ENCODE measurements around the gene AGPS. TPM values are rescaled to one million over a fixed set of nuclear protein-coding genes. Genes with fewer than 3 reads are reported as not detected.

Gene AGPS
- total and polyA plus RNA-seq, 10 of the 15 experiments (the other 5 are each of a cell fraction or from before 2014, with no cell fraction given), result 7.9 to 54.2 (median 38.7) TPM

GRCh38 chr2:177587371-177587770 lies 194.8 kb downstream of the AGPS start (continued):
- TF ChIP-seq USF1 (IDR thresholded peaks at IDR 0.05; ENCODE audit: borderline replicate concordance, extremely low read length, insufficient read depth, low read depth, low read length) (no peak), TARDBP (IDR thresholded peaks at IDR 0.05; ENCODE audit: borderline replicate concordance) (no peak)

- ATAC-seq, result no peak
- ChIA-PET SMC1A (ENCODE audit: uncharacterized antibody, unreplicated experiment) (interaction anchor here (1.1 to 1.2 kb wide), 2 partner anchors 46 to 98 kb away, joined by 3 read pairs; no protein-coding TSS in a partner anchor), CTCF (interaction anchor here (1.0 kb wide), 1 partner anchor 423 kb away, joined by 3 read pairs; no protein-coding TSS in a partner anchor), RAD21 (ENCODE audit: unreplicated experiment) (no interaction called here), POLR2A (no interaction called here)
- Histone ChIP-seq H3K4me2 (ENCODE audit: control insufficient read depth, insufficient read depth) (no peak overlapping the region), H3K9me3 (replicated peaks; ENCODE audit: control insufficient read depth, insufficient read depth, low read length) (no peaks in the 10 kb centered on the region), H3K27me3 (replicated peaks in 1 of 2; ENCODE audit: control insufficient read depth in 2 of 2, insufficient read depth in 2 of 2, low read length in 1 of 2) (no peaks in the 10 kb centered on the region; a peak in 1 of 4 replicates), H3K9ac (ENCODE audit: control insufficient read depth, insufficient read depth, low read length) (no peak overlapping the region), H2AFZ (ENCODE audit: control insufficient read depth, low read depth, low read length) (no peak overlapping the region), H3K79me2 (ENCODE audit: control insufficient read depth, insufficient read depth, low read length) (no peaks in the 10 kb centered on the region), H3K4me1 (ENCODE audit: control insufficient read depth, insufficient read depth, low read length) (no peaks in the 10 kb centered on the region), H3K36me3 (ENCODE audit: control insufficient read depth in 2 of 2, insufficient read depth in 2 of 2, low read length in 1 of 2) (no peaks in the 10 kb centered on the region), H4K20me1 (ENCODE audit: control insufficient read depth, insufficient read depth) (no peaks in the 10 kb centered on the region), H3K4me3 (no peak overlapping the region), H3K27ac (ENCODE audit: control insufficient read depth, insufficient read depth) (no peak overlapping the region)
- FAIRE-seq, result no peak
- TF ChIP-seq RB1 (IDR thresholded peaks at IDR 0.05; ENCODE audit: borderline replicate concordance) (no peak), YY1 (IDR thresholded peaks at IDR 0.05; ENCODE audit: low read depth, low read length) (no peak), TAF1 (IDR thresholded peaks at IDR 0.05; ENCODE audit: borderline replicate concordance, low read depth, low read length) (no peak), CBFB (IDR thresholded peaks at IDR 0.05; ENCODE audit: low read depth) (no peak), ZZZ3 (IDR thresholded peaks at IDR 0.05; ENCODE audit: control insufficient read depth, insufficient read length, low read depth) (no peak)
- 33% methylated on average over 3 of the region's 3 CpGs for WGBS (ENCODE audit: insufficient coverage, insufficient replicate concordance, low lambda C conversion rate, missing lambda C conversion rate)
- DNase-seq (ENCODE audit: low read depth, low spot score), result no peak
- intact Hi-C loops (cut with micrococcal nuclease; ENCODE audit: unreplicated experiment), result no loop called here
- no TSS peak for BruUV-seq (replicated peaks)
- in situ Hi-C loops (cut with MboI), result no loop called here
Measured at GRCh38 chr2:177588671-177589070, 196.1 kb downstream of the AGPS start.
